H1 (cell line): ENCODE data around the gene PRR36. TPM values are rescaled to one million over a fixed set of nuclear protein-coding genes. Genes with fewer than 3 reads are reported as not detected.

Experiments
- CTCF ChIA-PET: fragments of 300-600 bp; sonication (Branson Sonifier 250); formaldehyde crosslinking; loops from one replicate; lab custom pipeline; 2021; ENCODE audit not compliant: partially characterized antibody; lab: Charles Lee
- POLR2A ChIA-PET: fragments of 300-600 bp; sonication (Branson Sonifier 250); formaldehyde crosslinking; loops from one replicate; lab custom pipeline; 2021; ENCODE audit warnings: inconsistent platforms; ENCODE audit not compliant: partially characterized antibody; lab: Charles Lee
- DNase-seq, 2 experiments: peaks; one replicate each; pipeline versions ENCODE4 v3.0.0 to v3.0.0-alpha.2; 2010 to 2022; ENCODE audit warnings: low spot score in 2 of 2, low read depth in 1 of 2, mixed read lengths in 1 of 2
- FAIRE-seq: peaks from 2 replicates; lab custom pipeline; 2011; peaks lifted over from hg19 to GRCh38; lab: Jason Lieb, UNC
- H2AFZ ChIP-seq: 2 replicates; pipeline ENCODE4 v1.8.1; 2012; ENCODE audit warnings: low read length, inconsistent platforms
- H2AK5ac ChIP-seq: 2 replicates; pipeline ENCODE4 v1.6.1; 2013; ENCODE audit warnings: low read depth, low read length
- H2BK120ac ChIP-seq: replicated peaks from 2 replicates; pipeline ENCODE3; 2013; ENCODE audit warnings: low read depth, low read length, inconsistent platforms
- H2BK12ac ChIP-seq: 2 replicates; pipeline ENCODE4 v1.6.1; 2013; ENCODE audit warnings: low read depth, low read length
- H2BK15ac ChIP-seq: 2 replicates; pipeline ENCODE4 v1.6.1; 2013; ENCODE audit warnings: low read length
- H2BK20ac ChIP-seq: 2 replicates; pipeline ENCODE4 v1.6.1; 2013; ENCODE audit warnings: low read length
- H2BK5ac ChIP-seq: 2 replicates; pipeline ENCODE4 v1.6.1; 2013; ENCODE audit warnings: low read depth, low read length
- H3K14ac ChIP-seq: 2 replicates; pipeline ENCODE4 v1.6.1; 2013; ENCODE audit warnings: inconsistent platforms; ENCODE audit not compliant: insufficient read length
- H3K18ac ChIP-seq: 2 replicates; pipeline ENCODE4 v1.6.1; 2013; ENCODE audit warnings: low read length; ENCODE audit errors: extremely low read depth
- H3K23ac ChIP-seq: 2 replicates; pipeline ENCODE4 v1.6.1; 2013; ENCODE audit warnings: inconsistent platforms; ENCODE audit not compliant: insufficient read length
- H3K23me2 ChIP-seq: 2 replicates; pipeline ENCODE4 v1.6.1; 2013; ENCODE audit warnings: low read depth, low read length
- H3K27ac ChIP-seq: 2 replicates; pipeline ENCODE4 v1.6.1; 2011; ENCODE audit warnings: low read depth, low read length, inconsistent platforms
- H3K27me3 ChIP-seq, 4 experiments: replicated peaks in 1 of 4; 1 replicate in 1 of 4; 2 replicates in 3 of 4; pipeline versions ENCODE4 v1.6.1 to v1.8.1; 2011 to 2013; ENCODE audit warnings: low read length in 3 of 4, mild to moderate bottlenecking in 3 of 4, inconsistent platforms in 2 of 4, mixed read lengths in 2 of 4, moderate library complexity in 1 of 4; ENCODE audit not compliant: control insufficient read depth in 3 of 4, insufficient read depth in 3 of 4; ENCODE audit errors: extremely low read depth in 1 of 4
- H3K36me3 ChIP-seq, 4 experiments: 2 replicates each; pipeline versions ENCODE4 v1.6.1 to v1.8.1; 2011 to 2013; ENCODE audit warnings: mild to moderate bottlenecking in 4 of 4, low read length in 3 of 4, moderate library complexity in 2 of 4, control low read depth in 1 of 4, inconsistent platforms in 1 of 4; ENCODE audit not compliant: insufficient read depth in 4 of 4, control insufficient read depth in 2 of 4
- H3K4ac ChIP-seq: replicated peaks from 2 replicates; pipeline ENCODE3; 2013; ENCODE audit warnings: low read length, low read depth, mixed read lengths, inconsistent platforms; ENCODE audit not compliant: insufficient read length
- H3K4me1 ChIP-seq, 4 experiments: replicated peaks in 1 of 4; 1 replicate in 1 of 4; 2 replicates in 3 of 4; pipeline versions ENCODE4 v1.6.1 to v1.8.1; 2011 to 2013; ENCODE audit warnings: low read length in 3 of 4, inconsistent platforms in 2 of 4, mixed read lengths in 1 of 4; ENCODE audit not compliant: insufficient read depth in 4 of 4, control insufficient read depth in 3 of 4
- H3K4me2 ChIP-seq, 2 experiments: 2 replicates each; pipeline versions ENCODE4 v1.6.1 to v1.8.1; 2011 to 2013; ENCODE audit warnings: low read depth in 2 of 2, low read length in 2 of 2, control low read depth in 1 of 2, inconsistent platforms in 1 of 2, mild to moderate bottlenecking in 1 of 2; ENCODE audit not compliant: insufficient read depth in 1 of 2
- H3K4me3 ChIP-seq, 4 experiments: fragments of 200-600, 300-600 bp in 1 of 4; sonication (generic), shearing (Covaris generic), sonication (Bioruptor Twin) in 1 of 4; 2 replicates each; pipeline versions ENCODE4 v1.5.1 to v1.8.1; 2011 to 2016; ENCODE audit warnings: low read length in 4 of 4, low read depth in 3 of 4, control low read depth in 2 of 4, inconsistent platforms in 2 of 4, mild to moderate bottlenecking in 2 of 4, mixed read lengths in 1 of 4, moderate library complexity in 1 of 4; ENCODE audit not compliant: insufficient read depth in 2 of 4; ENCODE audit errors: extremely low read depth in 1 of 4
- H3K56ac ChIP-seq: replicated peaks from 2 replicates; pipeline ENCODE3; 2013; ENCODE audit warnings: low read depth, mild to moderate bottlenecking, mixed read lengths, low read length, inconsistent platforms; ENCODE audit not compliant: insufficient read length
- H3K79me1 ChIP-seq: 2 replicates; pipeline ENCODE4 v1.6.1; 2013; ENCODE audit warnings: low read depth, low read length, control low read depth
- H3K79me2 ChIP-seq, 2 experiments: 2 replicates each; pipeline versions ENCODE4 v1.6.1 to v1.8.1; 2012 to 2013; ENCODE audit warnings: low read length in 2 of 2, mild to moderate bottlenecking in 2 of 2, inconsistent platforms in 1 of 2; ENCODE audit not compliant: insufficient read depth in 2 of 2, control insufficient read depth in 1 of 2
- H3K9ac ChIP-seq, 4 experiments: replicated peaks in 1 of 4; 1 replicate in 1 of 4; 2 replicates in 3 of 4; pipeline versions ENCODE4 v1.6.1 to v1.8.1; 2011 to 2013; ENCODE audit warnings: low read depth in 3 of 4, low read length in 3 of 4, control low read depth in 2 of 4, mild to moderate bottlenecking in 2 of 4, moderate library complexity in 2 of 4, inconsistent platforms in 1 of 4; ENCODE audit errors: extremely low read depth in 1 of 4
- H3K9me3 ChIP-seq, 2 experiments: 2 replicates each; pipeline versions ENCODE4 v1.6.1 to v1.8.1; 2012 to 2013; ENCODE audit warnings: mild to moderate bottlenecking in 2 of 2, moderate library complexity in 2 of 2, control low read depth in 1 of 2, inconsistent platforms in 1 of 2, low read depth in 1 of 2, low read length in 1 of 2, mixed read lengths in 1 of 2; ENCODE audit not compliant: insufficient read depth in 2 of 2
- H4K20me1 ChIP-seq, 2 experiments: replicated peaks in 1 of 2; 2 replicates each; pipeline versions ENCODE3 to v1.8.1; 2011 to 2013; ENCODE audit warnings: inconsistent platforms in 2 of 2, low read length in 2 of 2, mild to moderate bottlenecking in 1 of 2; ENCODE audit not compliant: insufficient read depth in 2 of 2, control insufficient read depth in 1 of 2
- H4K5ac ChIP-seq: 2 replicates; pipeline ENCODE4 v1.6.1; 2013; ENCODE audit warnings: low read length, low read depth, mixed read lengths, inconsistent platforms; ENCODE audit not compliant: insufficient read length
- H4K8ac ChIP-seq: 2 replicates; pipeline ENCODE4 v1.8.0; 2013; ENCODE audit warnings: mild to moderate bottlenecking, moderate library complexity, low read length, inconsistent platforms; ENCODE audit not compliant: insufficient read depth; ENCODE audit errors: extremely low read depth
- H4K91ac ChIP-seq: replicated peaks from 2 replicates; pipeline ENCODE3; 2013; ENCODE audit warnings: low read length, mixed read lengths, inconsistent platforms; ENCODE audit not compliant: insufficient read length
- ATF2 ChIP-seq: IDR thresholded peaks from 2 replicates; pipeline ENCODE4 v1.6.1; 2012; ENCODE audit warnings: low read length, inconsistent platforms
- CTCF ChIP-seq, 3 experiments: IDR thresholded peaks; 1 replicate in 2 of 3; 2 replicates in 1 of 3; pipeline versions ENCODE4 v1.5.1 to v1.6.1; 2011; ENCODE audit warnings: low read length in 3 of 3, mild to moderate bottlenecking in 3 of 3, inconsistent platforms in 2 of 3, low read depth in 1 of 3, moderate library complexity in 1 of 3; ENCODE audit not compliant: insufficient read depth in 1 of 3; ENCODE audit errors: control extremely low read depth in 1 of 3
- NANOG ChIP-seq: IDR thresholded peaks from 2 replicates; pipeline ENCODE4 v1.6.1; 2011; ENCODE audit warnings: low read length, low read depth, mild to moderate bottlenecking, inconsistent platforms; ENCODE audit not compliant: insufficient read depth, poor library complexity, severe bottlenecking
- RNF2 ChIP-seq: fragments of 200-900, 300-1000 bp; sonication (generic); IDR thresholded peaks from 2 replicates; pipeline ENCODE4 v1.7.1; 2016; ENCODE audit warnings: borderline replicate concordance, low read depth, mild to moderate bottlenecking, antibody characterized with exemption, low read length; ENCODE audit not compliant: poor library complexity, severe bottlenecking; ENCODE audit errors: missing control alignments
- SUZ12 ChIP-seq: fragments of 200-600 bp; sonication (generic); IDR thresholded peaks from 2 replicates; pipeline ENCODE4 v1.6.1; 2012; ENCODE audit warnings: mild to moderate bottlenecking, inconsistent platforms, low read length, moderate library complexity, mixed read lengths
- WGBS, 2 experiments: shearing (Covaris generic) in 1 of 2; methylation state at CpG; one replicate each; pipeline versions ENCODE4 v1.1.6 to v1.1.7; 2013 to 2015; ENCODE audit warnings: low lambda C conversion rate in 2 of 2, mixed read lengths in 2 of 2, inconsistent platforms in 1 of 2, low coverage in 1 of 2, missing lambda C conversion rate in 1 of 2; ENCODE audit not compliant: insufficient replicate concordance in 2 of 2, insufficient coverage in 1 of 2, insufficient read length in 1 of 2; ENCODE audit errors: extremely low coverage in 1 of 2, missing lambda C conversion rate in 1 of 2; 5-methylcytosine and 5-hydroxymethylcytosine counted together
- polyA plus RNA-seq, 7 experiments: library from polyadenylated mRNA; depleted of rRNA in 3 of 7; stranded (reverse) in 5 of 7; unstranded in 2 of 7; fragments of >200 nt in 5 of 7; fragments of 200-250 nt in 2 of 7; gene quantifications; 1 replicate in 5 of 7; 2 replicates in 1 of 7; 4 replicates in 1 of 7; pipeline versions ENCODE4 v1.2.1 to v1.2.3, GENCODE V29; 2011 to 2013; ENCODE audit warnings: missing spikeins in 2 of 7, mixed read lengths in 2 of 7
- total RNA-seq: library from RNA; stranded (reverse); fragmentation: NEBNext Ultra II Directional; extraction: Animal tissue kit (Norgen Biotek cat#: 25700); gene quantifications from 2 replicates; pipeline ENCODE4 v1.2.1, GENCODE V29; 2021

The PRR36 gene
- total and polyA plus RNA-seq, 2 of the 8 experiments (the other 6 are each of a cell fraction or from before 2014, with no cell fraction given), result 1.6 to 23.9 TPM

DNA sequence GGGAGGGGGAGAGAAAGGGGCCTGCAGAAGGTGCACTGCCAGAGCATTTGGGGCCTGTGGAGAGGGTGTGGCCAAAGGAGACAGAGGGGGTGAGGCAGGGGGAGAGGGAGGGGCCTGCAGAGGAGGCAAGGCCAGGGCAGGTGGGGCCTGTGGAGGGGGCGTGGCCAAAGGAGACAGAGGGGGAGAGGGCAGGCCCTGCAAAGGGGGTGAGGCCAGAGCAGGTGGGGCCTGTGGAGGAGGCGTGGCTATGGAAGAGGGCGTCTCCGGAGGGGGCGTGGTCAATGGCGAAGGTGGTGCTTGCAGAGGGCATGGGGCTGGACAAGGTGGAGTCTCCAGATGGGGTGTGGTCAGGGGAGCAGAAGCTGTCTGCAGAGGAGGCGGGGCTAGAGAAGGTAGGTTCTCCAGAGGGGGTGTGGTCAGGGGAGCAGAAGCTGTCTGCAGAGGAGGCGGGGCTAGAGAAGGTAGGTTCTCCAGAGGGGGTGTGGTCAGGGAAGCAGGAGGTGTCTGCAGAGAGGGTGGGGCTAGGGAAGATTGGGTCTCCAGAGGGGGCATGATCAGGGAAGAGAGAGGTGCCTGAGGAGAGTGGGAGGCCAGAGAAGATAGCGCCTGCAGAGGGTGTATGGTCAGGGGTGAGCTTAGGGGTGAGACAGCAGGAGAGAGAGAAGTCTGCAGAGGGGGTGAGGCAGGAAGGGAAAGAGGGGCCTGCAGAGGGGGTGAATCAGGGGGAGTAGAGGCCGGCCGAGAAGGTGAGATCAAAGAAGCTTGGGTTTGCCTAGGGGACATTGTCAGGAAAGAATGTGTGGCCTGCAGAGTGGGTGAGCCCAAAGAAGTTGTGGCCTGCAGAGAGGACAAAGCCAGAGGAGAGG is 3.4 kb downstream of the PRR36 start:
- FAIRE-seq (peak; percentile 99), DNase-seq (peak; percentile 82 to 87)
- H4K20me1 ChIP-seq, result peaks cover 4% of the 10 kb centered on the region in 2 experiments
- no peak overlapping the region for H2AK5ac ChIP-seq
- peaks cover 0 to 16% (median 9%) of the 10 kb centered on the region in 4 experiments; a peak in 4 of 7 replicates for H3K27me3 ChIP-seq
- no peak overlapping the region for H3K14ac ChIP-seq
- H3K9me3 ChIP-seq, result no peaks in the 10 kb centered on the region
- no peaks in the 10 kb centered on the region; the same call in 1 of the 2 replicates for H3K79me1 ChIP-seq
- no peak overlapping the region for H3K56ac ChIP-seq
- H3K23me2 ChIP-seq, result peaks cover 16% of the 10 kb centered on the region
- ChIA-PET CTCF (interaction anchor here (0.6 to 1.3 kb wide), 5 partner anchors 9 to 537 kb away, joined by 3 to 4 read pairs (median 4); no protein-coding TSS in a partner anchor), POLR2A (interaction anchor here (0.7 to 3.4 kb wide), 6 partner anchors 9 to 672 kb away, joined by 3 to 20 read pairs (median 3); no protein-coding TSS in a partner anchor)
- H4K91ac ChIP-seq, result no peak overlapping the region
- H3K4ac ChIP-seq, result no peak overlapping the region
- H2BK20ac ChIP-seq, result no peak overlapping the region
- no peak overlapping the region for H2AFZ ChIP-seq
- H3K79me2 ChIP-seq, result no peaks in the 10 kb centered on the region
- peak overlapping the region; percentile 72 for H4K8ac ChIP-seq
- H2BK12ac ChIP-seq, result no peak overlapping the region
- no peak overlapping the region for H2BK15ac ChIP-seq
- peak overlapping the region; percentile 60; the same call in 1 of the 2 replicates for H3K18ac ChIP-seq
- no peak overlapping the region for H2BK120ac ChIP-seq
- H4K5ac ChIP-seq, result no peak overlapping the region
- peak overlapping the region; percentile 58 to 89 for H3K4me2 ChIP-seq
- no peak overlapping the region; a peak in 1 of 7 replicates for H3K9ac ChIP-seq
- peak overlapping the region; percentile 56 for H3K27ac ChIP-seq
- no peaks in the 10 kb centered on the region for H3K36me3 ChIP-seq
- 56% methylated on average over 8 of the region's 11 CpGs; no CpG with 5 or more reads in 1 of the 2 experiments for WGBS, 2 experiments
- peak overlapping the region in 1 of 4 experiments; percentile 42; a peak in 2 of 8 replicates for H3K4me3 ChIP-seq
- peaks cover 0 to 24% (median 16%) of the 10 kb centered on the region in 4 experiments; a peak in 5 of 7 replicates for H3K4me1 ChIP-seq
- H3K23ac ChIP-seq, result no peak overlapping the region
- H2BK5ac ChIP-seq, result no peak overlapping the region; the same call in 1 of the 2 replicates
- TF ChIP-seq CTCF (IDR thresholded peaks at IDR 0.05; ENCODE audit: control extremely low read depth in 1 of 3, insufficient read depth in 1 of 3, low read depth in 1 of 3, low read length in 3 of 3), result no peak
- no peak for TF ChIP-seq ATF2
- no peak for TF ChIP-seq NANOG
- no peak for TF ChIP-seq SUZ12
- no peak for TF ChIP-seq RNF2
